Spleen (tissue), 7 donors: ENCODE data around the gene ARHGAP27.

Experiments
- CTCF ChIP-seq, 11 experiments: fragments of 200-600 bp in 7 of 11; fragments of 450-650 bp in 4 of 11; sonication (generic) in 4 of 11; IDR thresholded peaks in 8 of 11; conservative IDR thresholded peaks in 3 of 11; 1 replicate in 7 of 11; 2 replicates in 4 of 11; pipeline versions ENCODE4 v1.4.0 to v1.8.0; 2016 to 2021; ENCODE audit warnings: antibody characterized with exemption in 11 of 11, inconsistent platforms in 4 of 11, mild to moderate bottlenecking in 1 of 11
- POLR2A ChIP-seq, 3 donors: fragments of 450-650 bp; IDR thresholded peaks; one replicate each; pipeline ENCODE4 v1.5.1; 2017; ENCODE audit warnings: antibody characterized with exemption in 3 of 3, mild to moderate bottlenecking in 1 of 3
- POLR2AphosphoS5 ChIP-seq, 3 donors: sonication (generic); formaldehyde crosslinking; IDR thresholded peaks; one replicate each; pipeline ENCODE4 v1.5.1; 2017; ENCODE audit warnings: antibody characterized with exemption in 3 of 3
- donor health status: DM: no; HTN: no; CAD: no; lungs with moderate emphysema.
- donor health status: DM: no; HTN: no; CAD: no.
- donor health status: DM: no; HTN: no; CAD: no.

GRCh38 chr17:45369421-45369820 is 63.2 kb downstream of the ARHGAP27 start:
- TF ChIP-seq CTCF (IDR thresholded peaks at IDR 0.05 in 8 of 11, conservative IDR thresholded peaks at IDR 0.05 in 3 of 11) (no peak), POLR2A (IDR thresholded peaks at IDR 0.05) (no peak), POLR2AphosphoS5 (IDR thresholded peaks at IDR 0.05) (no peak)
